GM12892 (cell line): ENCODE results near the gene TFDP1.

ENCODE experiments used
- POLR2A ChIP-seq: IDR thresholded peaks from 2 replicates; pipeline ENCODE4 v1.6.1; 2011; ENCODE audit warnings: low read depth, low read length, control low read depth
- TAF1 ChIP-seq: IDR thresholded peaks from 2 replicates; pipeline ENCODE4 v1.6.1; 2011; ENCODE audit warnings: low read depth, mild to moderate bottlenecking, control low read depth, low read length, borderline replicate concordance

GRCh38 chr13:113537909-113538688, 46.5 kb upstream of the TFDP1 start:
- TF ChIP-seq POLR2A (no peak), TAF1 (no peak)
